Measurements from ENCODE around the gene SAP130.

DNA sequence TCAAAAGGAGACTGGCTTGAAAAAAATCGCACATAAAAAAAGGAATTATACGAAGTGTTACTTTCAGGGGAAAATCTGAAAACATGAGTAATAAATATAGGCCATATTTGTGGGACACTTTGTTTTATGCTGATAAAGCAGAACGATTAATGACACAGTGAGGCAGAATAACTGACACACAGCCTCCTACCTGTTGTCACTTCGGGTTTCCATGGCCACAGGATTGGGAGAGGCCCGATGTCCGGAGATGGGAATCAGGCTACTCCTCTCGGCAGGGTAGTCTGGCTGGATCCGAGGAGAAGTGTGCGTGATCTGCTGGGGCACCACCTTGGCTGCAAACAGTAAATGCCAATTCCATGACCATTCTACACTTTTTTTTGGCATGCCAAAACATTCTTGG is 31.7 kb downstream of the SAP130 start:
- TF ChIP-seq POLR2A (IDR thresholded peaks at IDR 0.05), result no peak
- TF ChIP-seq, protein P1, sequence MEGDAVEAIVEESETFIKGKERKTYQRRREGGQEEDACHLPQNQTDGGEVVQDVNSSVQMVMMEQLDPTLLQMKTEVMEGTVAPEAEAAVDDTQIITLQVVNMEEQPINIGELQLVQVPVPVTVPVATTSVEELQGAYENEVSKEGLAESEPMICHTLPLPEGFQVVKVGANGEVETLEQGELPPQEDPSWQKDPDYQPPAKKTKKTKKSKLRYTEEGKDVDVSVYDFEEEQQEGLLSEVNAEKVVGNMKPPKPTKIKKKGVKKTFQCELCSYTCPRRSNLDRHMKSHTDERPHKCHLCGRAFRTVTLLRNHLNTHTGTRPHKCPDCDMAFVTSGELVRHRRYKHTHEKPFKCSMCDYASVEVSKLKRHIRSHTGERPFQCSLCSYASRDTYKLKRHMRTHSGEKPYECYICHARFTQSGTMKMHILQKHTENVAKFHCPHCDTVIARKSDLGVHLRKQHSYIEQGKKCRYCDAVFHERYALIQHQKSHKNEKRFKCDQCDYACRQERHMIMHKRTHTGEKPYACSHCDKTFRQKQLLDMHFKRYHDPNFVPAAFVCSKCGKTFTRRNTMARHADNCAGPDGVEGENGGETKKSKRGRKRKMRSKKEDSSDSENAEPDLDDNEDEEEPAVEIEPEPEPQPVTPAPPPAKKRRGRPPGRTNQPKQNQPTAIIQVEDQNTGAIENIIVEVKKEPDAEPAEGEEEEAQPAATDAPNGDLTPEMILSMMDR (IDR thresholded peaks at IDR 0.05), result no peak

Measured in adrenal gland (tissue), 5 donors.